ENCODE measurements around the gene C10orf71.

C10orf71 gene

GRCh38 chr10:49296836-49297235, 2.1 kb upstream of the C10orf71 start:
- no peak for FAIRE-seq

- FAIRE-seq: no peak
These were observed 926 bp upstream of the C10orf71 start for GRCh38 chr10:49297818-49298670.

- FAIRE-seq: no peak
These were observed 343 bp upstream of the C10orf71 start for GRCh38 chr10:49298671-49298982.

GRCh38 chr10:49299816-49300139, 808 bp downstream of the C10orf71 start:
- no peak for FAIRE-seq

GRCh38 chr10:49300140-49300974, 1.4 kb downstream of the C10orf71 start:
- no peak for FAIRE-seq

GRCh38 chr10:49301302-49301701, 2.3 kb downstream of the C10orf71 start:
- FAIRE-seq: no peak

- no peak for FAIRE-seq
These were observed 3.1 kb downstream of the C10orf71 start for GRCh38 chr10:49302088-49302487.

GRCh38 chr10:49303711-49304110, 4.7 kb downstream of the C10orf71 start:
- FAIRE-seq: no peak

GRCh38 chr10:49304137-49304536, 5.2 kb downstream of the C10orf71 start:
- FAIRE-seq: no peak

GRCh38 chr10:49307921-49308320, 9.0 kb downstream of the C10orf71 start:
- no peak for FAIRE-seq

GRCh38 chr10:49308881-49309280, 9.9 kb downstream of the C10orf71 start:
- FAIRE-seq: no peak

- FAIRE-seq: no peak
These were observed 10.9 kb downstream of the C10orf71 start for GRCh38 chr10:49309691-49310411.

- FAIRE-seq: no peak
These were observed 11.5 kb downstream of the C10orf71 start for GRCh38 chr10:49310460-49310859.

- FAIRE-seq: no peak
These were observed 12.1 kb downstream of the C10orf71 start for GRCh38 chr10:49310901-49311554.

GRCh38 chr10:49311555-49312236, 12.7 kb downstream of the C10orf71 start:
- no peak for FAIRE-seq

GRCh38 chr10:49312246-49312869, 13.4 kb downstream of the C10orf71 start:
- no peak for FAIRE-seq

- FAIRE-seq: no peak
These were observed 14.6 kb downstream of the C10orf71 start for GRCh38 chr10:49313501-49314070.

- no peak for FAIRE-seq
These were observed 15.8 kb downstream of the C10orf71 start for GRCh38 chr10:49314806-49315205.

- no peak for FAIRE-seq
These were observed 19.1 kb downstream of the C10orf71 start for GRCh38 chr10:49318028-49318427.

- FAIRE-seq: no peak
These were observed 19.8 kb downstream of the C10orf71 start for GRCh38 chr10:49318755-49319154.

- no peak for FAIRE-seq
These were observed 20.2 kb downstream of the C10orf71 start for GRCh38 chr10:49319206-49319605.

Measured in colon (tissue), 2 donors.